Stimulated activated CD4-positive, alpha-beta T cell treated with anti-CD3 and anti-CD28 coated beads, Interleukin-4, amount 100 ng/mL, for 4 hours (primary cell): ENCODE measurements around the gene ZNF385C.
"Not testable (repeated sequence)": the region's sequence is repeated elsewhere in the genome, so short reads cannot be mapped to it uniquely, and the experiment has no call there.

Experiments used
- DNase-seq, 2 experiments: peaks; one replicate each; pipeline ENCODE4 v3.0.0-alpha.2; 2020

ZNF385C gene

GRCh38 chr17:42016941-42017865 is 81.1 kb downstream of the ZNF385C start, which contains the start of gene DNAJC7:
Gene DNAJC7 (minus strand): TSS chr17:42017439. CDS start chr17:42017416, 23 bp downstream.
- DNase-seq: peak; percentile 85 to 90

- DNase-seq: no peak
Observed at GRCh38 chr17:42016411-42016831, 81.9 kb downstream of the ZNF385C start.

- DNase-seq: not testable (repeated sequence)
Observed at GRCh38 chr17:42013740-42014139, 84.5 kb downstream of the ZNF385C start.

- not testable (repeated sequence) for DNase-seq
Observed at GRCh38 chr17:42012363-42012762, 85.9 kb downstream of the ZNF385C start.

- no peak for DNase-seq
Observed at GRCh38 chr17:42010898-42011516, 87.3 kb downstream of the ZNF385C start.

- DNase-seq: not testable (repeated sequence)
Observed at GRCh38 chr17:42010266-42010680, 88.0 kb downstream of the ZNF385C start.

- DNase-seq: no peak
Observed at GRCh38 chr17:42009170-42009569, 89.1 kb downstream of the ZNF385C start.

- DNase-seq: no peak
Observed at GRCh38 chr17:42005166-42005565, 93.1 kb downstream of the ZNF385C start.

GRCh38 chr17:42002792-42003301 is 95.4 kb downstream of the ZNF385C start:
- no peak for DNase-seq

- no peak for DNase-seq
Observed at GRCh38 chr17:42002175-42002791, 96.0 kb downstream of the ZNF385C start.

- DNase-seq: no peak
Observed at GRCh38 chr17:42001729-42002128, 96.5 kb downstream of the ZNF385C start.

- DNase-seq: no peak
Observed at GRCh38 chr17:42000413-42001133, 97.7 kb downstream of the ZNF385C start.

- DNase-seq: no peak
Observed at GRCh38 chr17:41998497-41998896, 99.8 kb downstream of the ZNF385C start.

- no peak for DNase-seq
Observed at GRCh38 chr17:41996855-41997164, 101.5 kb downstream of the ZNF385C start.

- no peak for DNase-seq
Observed at GRCh38 chr17:41992576-41992975, 105.7 kb downstream of the ZNF385C start.

GRCh38 chr17:41989702-41990419 is 108.4 kb downstream of the ZNF385C start:
- no peak for DNase-seq

- DNase-seq: no peak
Observed at GRCh38 chr17:41988418-41988817, 109.9 kb downstream of the ZNF385C start.

GRCh38 chr17:41987642-41988041 is 110.6 kb downstream of the ZNF385C start:
- no peak for DNase-seq

- no peak for DNase-seq
Observed at GRCh38 chr17:41986634-41987033, 111.6 kb downstream of the ZNF385C start.

- DNase-seq: no peak
Observed at GRCh38 chr17:41985919-41986318, 112.4 kb downstream of the ZNF385C start.

- no peak for DNase-seq
Observed at GRCh38 chr17:41984454-41984853, 113.8 kb downstream of the ZNF385C start.
